ENCODE data around the gene RNF144A. TPM values are rescaled to one million over a fixed set of nuclear protein-coding genes. Genes with fewer than 3 reads are reported as not detected.

Gene RNF144A
- total RNA-seq, 4 donors from 2014 or later: 27.3 to 47.3 (median 37.4) TPM

DNA sequence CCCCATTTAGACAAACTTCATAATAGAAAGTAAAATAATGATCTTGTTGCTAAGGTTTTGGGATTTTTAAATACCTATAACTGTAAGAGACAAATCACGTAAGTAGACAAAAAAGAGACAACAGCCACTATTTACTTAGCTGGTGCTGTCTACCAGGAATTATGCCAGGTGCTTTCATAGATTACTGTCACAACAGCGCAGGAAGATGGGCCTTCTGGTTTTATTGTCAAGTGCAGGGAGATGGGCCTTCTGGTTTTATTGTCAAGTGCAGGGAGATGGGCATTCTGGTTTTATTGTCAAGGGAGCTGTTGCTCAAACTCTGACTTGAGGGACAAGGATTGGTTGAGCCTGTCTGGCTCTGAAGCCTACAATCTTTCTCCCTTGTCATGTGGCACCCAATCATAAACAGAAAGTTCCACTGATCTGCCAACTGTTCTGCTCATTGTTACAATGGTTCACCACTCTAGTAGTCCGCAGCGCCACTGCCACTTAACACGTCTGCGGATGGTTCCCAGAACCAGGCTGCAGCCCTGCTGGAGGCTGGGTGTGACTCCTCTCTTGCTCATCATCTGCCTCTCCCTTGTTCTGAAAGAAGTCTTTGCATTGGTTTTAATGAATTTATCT lies 95.0 kb downstream of the RNF144A start:
- Histone ChIP-seq H3K9me3 (no peaks in the 10 kb centered on the region), H3K27ac (peak overlapping the region in 2 of 4 donors; percentile 53 to 86), H3K27me3 (no peaks in the 10 kb centered on the region), H3K4me1 (peaks cover 0 to 88% (median 32%) of the 10 kb centered on the region in 4 donors), H3K4me3 (no peak overlapping the region), H3K36me3 (no peaks in the 10 kb centered on the region)
- no peak for DNase-seq (ENCODE audit: low spot score in 2 of 2)
- 91 to 96% methylated on average over 6 of the region's 6 CpGs for WGBS, 2 donors
- no peak for TF ChIP-seq POLR2A (IDR thresholded peaks at IDR 0.05)

DNA sequence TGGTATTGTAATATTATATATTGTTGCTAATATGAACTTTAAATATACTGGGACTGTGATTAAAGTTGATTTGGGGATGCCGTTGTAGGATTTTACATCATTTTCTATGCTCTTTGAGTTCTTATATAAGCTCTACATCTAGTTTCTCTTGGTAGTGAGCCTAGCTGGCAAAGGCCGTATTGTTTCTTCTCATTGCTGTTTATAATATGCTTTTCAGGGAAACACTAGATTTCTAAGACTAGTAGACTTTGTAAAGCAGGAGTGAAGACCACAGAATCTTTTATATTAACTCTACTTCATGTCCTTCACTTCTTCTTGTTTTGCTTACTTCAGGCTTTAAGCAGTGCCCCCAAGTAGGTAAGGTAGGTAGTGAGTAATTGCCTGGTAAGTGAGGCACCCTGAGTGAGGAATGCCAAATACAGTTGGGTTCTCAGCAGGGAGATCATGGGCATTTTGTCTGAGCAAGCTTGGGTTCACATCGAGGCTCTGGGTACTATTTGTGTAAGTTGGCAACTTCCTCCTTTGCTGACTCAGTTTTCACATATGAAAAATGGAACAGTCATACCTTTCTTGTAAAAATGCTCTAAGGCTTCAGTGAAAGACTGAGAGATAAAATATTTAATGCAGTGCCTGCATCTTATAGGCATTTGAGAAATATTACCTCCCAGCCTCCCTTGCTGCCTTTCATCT lies 96.4 kb downstream of the RNF144A start:
- Histone ChIP-seq H3K9me3 (no peaks in the 10 kb centered on the region), H3K36me3 (no peaks in the 10 kb centered on the region), H3K27ac (peak overlapping the region in 1 of 4 donors; percentile 25), H3K4me1 (peaks cover 0 to 86% (median 24%) of the 10 kb centered on the region in 4 donors), H3K27me3 (no peaks in the 10 kb centered on the region), H3K4me3 (no peak overlapping the region)
- TF ChIP-seq, protein P1, sequence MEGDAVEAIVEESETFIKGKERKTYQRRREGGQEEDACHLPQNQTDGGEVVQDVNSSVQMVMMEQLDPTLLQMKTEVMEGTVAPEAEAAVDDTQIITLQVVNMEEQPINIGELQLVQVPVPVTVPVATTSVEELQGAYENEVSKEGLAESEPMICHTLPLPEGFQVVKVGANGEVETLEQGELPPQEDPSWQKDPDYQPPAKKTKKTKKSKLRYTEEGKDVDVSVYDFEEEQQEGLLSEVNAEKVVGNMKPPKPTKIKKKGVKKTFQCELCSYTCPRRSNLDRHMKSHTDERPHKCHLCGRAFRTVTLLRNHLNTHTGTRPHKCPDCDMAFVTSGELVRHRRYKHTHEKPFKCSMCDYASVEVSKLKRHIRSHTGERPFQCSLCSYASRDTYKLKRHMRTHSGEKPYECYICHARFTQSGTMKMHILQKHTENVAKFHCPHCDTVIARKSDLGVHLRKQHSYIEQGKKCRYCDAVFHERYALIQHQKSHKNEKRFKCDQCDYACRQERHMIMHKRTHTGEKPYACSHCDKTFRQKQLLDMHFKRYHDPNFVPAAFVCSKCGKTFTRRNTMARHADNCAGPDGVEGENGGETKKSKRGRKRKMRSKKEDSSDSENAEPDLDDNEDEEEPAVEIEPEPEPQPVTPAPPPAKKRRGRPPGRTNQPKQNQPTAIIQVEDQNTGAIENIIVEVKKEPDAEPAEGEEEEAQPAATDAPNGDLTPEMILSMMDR (IDR thresholded peaks at IDR 0.05): no peak
- no peak for TF ChIP-seq POLR2A (IDR thresholded peaks at IDR 0.05)
- TF ChIP-seq EP300 (IDR thresholded peaks at IDR 0.05): no peak
- DNase-seq (ENCODE audit: low spot score in 2 of 2): no peak
- 40 to 41% methylated on average over 3 of the region's 3 CpGs for WGBS, 2 donors

DNA sequence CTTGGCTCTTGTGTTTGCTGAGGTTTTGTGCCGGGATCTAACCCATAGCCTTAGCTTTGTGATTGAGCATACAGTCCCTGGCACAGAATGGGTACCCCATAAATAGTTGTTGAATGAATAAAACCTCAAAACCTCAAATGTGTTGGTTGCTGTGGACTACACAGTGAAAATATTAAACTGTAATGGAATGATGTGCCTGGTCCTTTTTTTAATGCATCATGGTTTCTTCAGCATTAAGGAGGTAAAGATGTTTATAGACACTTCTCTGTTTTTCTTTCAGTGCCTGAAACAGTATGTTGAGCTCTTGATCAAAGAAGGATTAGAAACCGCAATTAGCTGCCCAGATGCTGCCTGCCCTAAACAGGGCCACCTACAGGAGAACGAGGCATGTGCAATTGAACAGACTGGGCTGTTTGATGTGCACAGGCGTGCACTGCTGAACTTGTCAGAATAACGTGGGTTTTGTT lies 97.0 kb downstream of the RNF144A start:
- 47 to 49% methylated on average over 5 of the region's 5 CpGs for WGBS, 2 donors
- Histone ChIP-seq H3K4me1 (peaks cover 0 to 86% (median 18%) of the 10 kb centered on the region in 4 donors), H3K27me3 (no peaks in the 10 kb centered on the region), H3K36me3 (no peaks in the 10 kb centered on the region), H3K9me3 (no peaks in the 10 kb centered on the region), H3K27ac (peak overlapping the region in 1 of 4 donors; percentile 25), H3K4me3 (no peak overlapping the region)
- DNase-seq (ENCODE audit: low spot score in 2 of 2): no peak
- no peak for TF ChIP-seq EP300 (IDR thresholded peaks at IDR 0.05)
- TF ChIP-seq, protein P1 (IDR thresholded peaks at IDR 0.05): peak in 4 of 5 experiments; percentile 16 to 46 (median 33)

DNA sequence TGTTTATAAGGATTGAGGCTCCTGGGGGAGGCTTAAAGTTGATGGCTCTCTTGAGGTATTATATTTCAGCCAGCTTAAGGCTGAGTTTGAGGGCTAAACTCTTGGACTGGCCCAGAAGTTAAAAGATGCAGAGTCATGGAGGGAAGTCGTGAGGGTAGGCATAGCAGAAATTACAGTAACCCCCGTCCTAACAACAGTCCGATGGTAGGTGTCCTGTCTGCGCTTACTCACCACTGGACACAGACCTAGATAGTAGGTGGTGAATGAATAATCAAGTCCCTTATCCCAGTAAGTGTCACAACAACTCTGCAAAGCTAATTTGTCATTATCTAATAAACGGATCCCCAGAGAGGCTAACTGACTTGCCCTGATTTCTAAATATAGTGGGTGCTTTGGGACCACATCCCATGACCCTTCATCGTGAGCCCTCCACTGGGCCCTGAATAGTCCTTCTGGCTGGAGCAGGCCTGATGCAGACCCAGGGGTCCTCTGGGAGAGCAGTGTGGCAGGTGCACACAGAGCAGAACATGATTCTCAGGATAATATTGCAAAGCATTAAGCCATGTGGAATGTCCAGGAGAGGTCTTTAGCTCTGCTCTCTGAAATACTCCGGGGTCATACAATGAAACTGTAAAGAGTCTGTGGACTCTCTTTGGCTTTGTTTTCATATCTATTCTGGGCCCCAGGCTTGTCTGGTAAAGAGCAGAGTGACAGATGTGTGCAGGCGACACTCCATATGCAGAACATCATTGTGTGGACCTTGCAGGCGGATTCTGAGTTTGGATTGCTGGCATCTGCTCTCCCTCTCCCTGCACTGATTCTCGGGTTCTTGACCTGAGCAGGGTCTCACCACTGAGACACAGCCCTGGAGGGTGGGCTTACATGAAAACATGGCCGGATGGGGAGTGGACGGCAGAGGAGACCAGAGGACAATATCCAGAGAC lies 98.1 kb downstream of the RNF144A start:
- DNase-seq (ENCODE audit: low spot score in 2 of 2): no peak
- H3K4me1 ChIP-seq: peaks cover 0 to 84% (median 10%) of the 10 kb centered on the region in 4 donors
- WGBS, 2 donors: 65 to 71% methylated on average over 12 of the region's 12 CpGs
- H3K27me3 ChIP-seq: no peaks in the 10 kb centered on the region
- no peaks in the 10 kb centered on the region for H3K9me3 ChIP-seq
- H3K36me3 ChIP-seq: peaks cover 0 to 4% (median 0%) of the 10 kb centered on the region in 3 donors
- peak overlapping the region in 1 of 4 donors; percentile 13 for H3K27ac ChIP-seq
- no peak for TF ChIP-seq POLR2A (IDR thresholded peaks at IDR 0.05)
- TF ChIP-seq, protein P1 (IDR thresholded peaks at IDR 0.05): no peak
- TF ChIP-seq EP300 (IDR thresholded peaks at IDR 0.05): no peak
- no peak overlapping the region for H3K4me3 ChIP-seq

DNA sequence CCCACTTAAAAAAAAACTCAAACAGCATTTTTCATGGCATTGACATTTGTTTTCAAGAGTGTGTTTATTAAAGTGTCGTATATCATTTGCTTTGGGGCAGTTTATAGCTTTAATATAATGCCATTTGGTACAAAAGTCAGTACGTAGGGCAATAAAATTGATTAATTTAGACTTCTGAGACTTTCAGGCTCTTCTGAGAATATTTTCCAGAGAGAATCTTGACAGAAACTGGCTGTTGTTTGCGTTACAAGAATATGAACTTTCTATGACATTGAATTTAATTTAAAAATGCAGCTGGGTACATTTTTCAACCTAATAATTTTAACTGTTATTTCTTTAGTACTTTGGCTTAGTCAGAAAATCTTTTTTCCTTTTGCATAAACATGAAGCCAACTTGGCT lies 98.9 kb downstream of the RNF144A start:
- H3K4me3 ChIP-seq: no peak overlapping the region
- H3K9me3 ChIP-seq: no peaks in the 10 kb centered on the region
- DNase-seq (ENCODE audit: low spot score in 2 of 2): no peak
- WGBS, 2 donors: 66 to 71% methylated on average over 3 of the region's 3 CpGs
- peaks cover 0 to 12% (median 0%) of the 10 kb centered on the region in 3 donors for H3K36me3 ChIP-seq
- H3K27ac ChIP-seq: peak overlapping the region in 1 of 4 donors; percentile 48
- peaks cover 0 to 78% (median 6%) of the 10 kb centered on the region in 4 donors for H3K4me1 ChIP-seq
- no peaks in the 10 kb centered on the region for H3K27me3 ChIP-seq
- TF ChIP-seq POLR2A (IDR thresholded peaks at IDR 0.05): no peak
- no peak for TF ChIP-seq EP300 (IDR thresholded peaks at IDR 0.05)

Data from tibial nerve (tissue), 4 donors.